Choroid plexus epithelial cell (primary cell): ENCODE measurements around the gene EAF1.
"Not testable (repeated sequence)": the region's sequence is repeated elsewhere in the genome, so short reads cannot be mapped to it uniquely, and the experiment has no call there.

Experiments used
- DNase-seq: peaks from one replicate; pipeline ENCODE4 v3.0.0-alpha.2; 2010; ENCODE audit warnings: low read depth
- H3K4me3 ChIP-seq: 2 replicates; pipeline ENCODE4 v1.5.1; 2011; ENCODE audit warnings: low read depth, mild to moderate bottlenecking, control low read depth, low read length, moderate library complexity
- CTCF ChIP-seq: conservative IDR thresholded peaks from 2 replicates; pipeline ENCODE4 v1.5.1; 2011; ENCODE audit warnings: low read depth, mild to moderate bottlenecking, control low read depth, inconsistent platforms, low read length, moderate library complexity

Gene EAF1

GRCh38 chr3:15479400-15480224 is 52.2 kb downstream of the EAF1 start:
- H3K4me3 ChIP-seq, result no peak overlapping the region
- no peak for DNase-seq
- no peak for TF ChIP-seq CTCF

GRCh38 chr3:15484551-15484950 is 57.2 kb downstream of the EAF1 start:
- DNase-seq, H3K4me3 ChIP-seq: not testable (repeated sequence)

- DNase-seq, result no peak
- no peak for TF ChIP-seq CTCF
- no peak overlapping the region for H3K4me3 ChIP-seq
Observed at GRCh38 chr3:15486020-15486419, 58.6 kb downstream of the EAF1 start.

- H3K4me3 ChIP-seq, result no peak overlapping the region
- no peak for DNase-seq
- TF ChIP-seq CTCF, result no peak
Observed at GRCh38 chr3:15486979-15487378, 59.6 kb downstream of the EAF1 start.

GRCh38 chr3:15488002-15488401 is 60.6 kb downstream of the EAF1 start:
- no peak for TF ChIP-seq CTCF
- H3K4me3 ChIP-seq, result no peak overlapping the region
- no peak for DNase-seq

GRCh38 chr3:15490158-15490557 is 62.8 kb downstream of the EAF1 start:
- TF ChIP-seq CTCF, result no peak

GRCh38 chr3:15491143-15491542 is 63.7 kb downstream of the EAF1 start:
- no peak for TF ChIP-seq CTCF
- no peak for DNase-seq
- no peak overlapping the region for H3K4me3 ChIP-seq

More at GRCh38 chr3:15490158-15490557, 62.8 kb downstream of the EAF1 start:
- no peak overlapping the region for H3K4me3 ChIP-seq
- DNase-seq, result no peak
